DOHH2 (cell line): ENCODE data around the gene UNC5A.

Experiments used
- H3F3A ChIP-seq: fragments of 200-600 bp; sonication (generic), shearing (Covaris generic); 2 replicates; pipeline ENCODE4 v1.6.0; 2016; ENCODE audit warnings: antibody characterized with exemption, mild to moderate bottlenecking; ENCODE audit not compliant: control insufficient read depth, insufficient read depth
- H3K27ac ChIP-seq: fragments of 200-600 bp; sonication (generic); 2 replicates; pipeline ENCODE4 v1.5.1; 2014; ENCODE audit warnings: low read depth, mild to moderate bottlenecking, low read length, moderate library complexity
- H3K27me3 ChIP-seq: fragments of 200-600 bp; sonication (generic); 2 replicates; pipeline ENCODE4 v1.6.1; 2014; ENCODE audit warnings: mild to moderate bottlenecking, low read length, mixed read lengths; ENCODE audit not compliant: control insufficient read depth
- H3K36me3 ChIP-seq: fragments of 200-600 bp; sonication (generic); 2 replicates; pipeline ENCODE4 v1.6.1; 2014; ENCODE audit warnings: mild to moderate bottlenecking, low read length, moderate library complexity, mixed read lengths; ENCODE audit not compliant: control insufficient read depth
- H3K4me1 ChIP-seq: fragments of 200-600 bp; sonication (generic); 2 replicates; pipeline ENCODE4 v1.6.1; 2014; ENCODE audit warnings: mild to moderate bottlenecking, low read length, mixed read lengths; ENCODE audit not compliant: control insufficient read depth
- H3K4me2 ChIP-seq: fragments of 200-600 bp; sonication (generic); 2 replicates; pipeline ENCODE4 v1.6.0; 2014; ENCODE audit warnings: mild to moderate bottlenecking, low read length, moderate library complexity
- H3K4me3 ChIP-seq: fragments of 200-600 bp; sonication (generic); 2 replicates; pipeline ENCODE4 v1.5.1; 2014; ENCODE audit warnings: mild to moderate bottlenecking, low read length, mixed read lengths
- H3K79me2 ChIP-seq: fragments of 200-600 bp; sonication (generic); 2 replicates; pipeline ENCODE4 v1.6.1; 2014; ENCODE audit warnings: mild to moderate bottlenecking, low read length, mixed read lengths; ENCODE audit not compliant: control insufficient read depth
- H3K9me2 ChIP-seq: fragments of 200-600 bp; sonication (generic); replicated peaks from 2 replicates; pipeline ENCODE4 v1.6.1; 2014; ENCODE audit warnings: mild to moderate bottlenecking, low read length, mixed read lengths; ENCODE audit not compliant: control insufficient read depth
- H3K9me3 ChIP-seq: fragments of 200-600 bp; sonication (generic); 2 replicates; pipeline ENCODE4 v1.6.1; 2014; ENCODE audit warnings: antibody characterized with exemption, low read length, mixed read lengths; ENCODE audit not compliant: control insufficient read depth, insufficient read depth
- H4K20me1 ChIP-seq: fragments of 200-600 bp; sonication (generic); 2 replicates; pipeline ENCODE4 v1.6.0; 2014; ENCODE audit warnings: low read depth, mild to moderate bottlenecking, antibody characterized with exemption, low read length, moderate library complexity; ENCODE audit not compliant: control insufficient read depth, insufficient read depth
- EZH2phosphoT487 ChIP-seq: fragments of 200-600 bp; sonication (generic); IDR thresholded peaks from 2 replicates; pipeline ENCODE4 v1.6.1; 2017; ENCODE audit warnings: borderline replicate concordance, mild to moderate bottlenecking, antibody characterized with exemption, low read length, moderate library complexity, mixed read lengths
- TF ChIP-seq, protein P1 (sequence below): fragments of 200-600 bp; sonication (generic); IDR thresholded peaks from one replicate; pipeline ENCODE4 v1.5.1; 2014; ENCODE audit warnings: antibody characterized with exemption, mild to moderate bottlenecking, low read depth, low read length; ENCODE audit not compliant: poor library complexity, severe bottlenecking

UNC5A gene

GRCh38 chr5:176875783-176876505, 65.6 kb downstream of the UNC5A start:
- no peak overlapping the region for H3K4me2 ChIP-seq

DNA sequence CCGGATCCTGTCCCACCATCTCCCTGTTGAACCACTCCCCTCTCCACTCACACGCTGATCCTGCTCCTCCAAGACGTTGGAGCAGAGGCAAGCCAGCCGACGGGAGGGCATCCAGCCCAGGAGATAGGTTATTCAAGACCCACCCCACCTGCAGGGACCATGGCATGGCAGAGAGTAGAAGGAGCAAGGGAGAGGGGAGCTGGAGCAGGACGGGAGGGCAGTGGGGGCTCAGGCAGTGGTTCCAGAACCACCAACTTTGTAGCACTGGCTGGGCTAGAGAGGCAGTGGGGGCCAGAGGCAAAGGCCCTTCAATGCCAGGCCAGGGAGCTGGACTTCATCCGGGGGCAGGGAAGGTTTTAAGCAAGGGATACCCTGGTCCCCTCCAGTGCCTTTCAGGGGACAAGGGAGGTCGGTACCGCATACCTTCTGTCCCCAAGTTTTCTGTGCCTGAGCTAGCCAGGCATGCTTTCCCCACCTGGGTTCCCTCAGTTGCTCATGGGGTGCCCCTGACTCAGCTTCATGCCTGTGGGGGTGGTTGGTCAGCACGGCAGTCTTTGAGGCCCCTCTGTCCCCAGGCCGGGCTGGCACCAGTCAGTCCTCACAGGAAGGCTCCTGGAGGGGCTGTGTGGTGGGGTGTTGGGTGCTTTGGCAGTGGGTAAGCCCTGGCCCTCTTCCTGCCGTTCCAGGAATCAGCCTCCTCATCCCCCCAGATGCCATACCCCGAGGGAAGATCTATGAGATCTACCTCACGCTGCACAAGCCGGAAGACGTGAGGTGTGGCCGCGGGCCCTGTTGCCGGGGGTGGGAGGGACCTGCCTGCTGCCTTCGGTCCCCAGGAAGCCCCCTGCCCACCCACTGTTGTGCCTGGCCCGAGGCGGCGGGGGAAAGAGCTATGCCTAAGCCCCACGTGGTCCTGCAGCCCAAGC, 66.4 kb downstream of the UNC5A start:
- no peak overlapping the region for H3K4me3 ChIP-seq
- H3K27ac ChIP-seq = no peak overlapping the region
- no peaks in the 10 kb centered on the region for H3F3A ChIP-seq
- peaks cover 7% of the 10 kb centered on the region; the same call in 1 of the 2 replicates for H3K27me3 ChIP-seq
- H3K9me3 ChIP-seq = no peaks in the 10 kb centered on the region
- H3K9me2 ChIP-seq = no peaks in the 10 kb centered on the region
- H3K36me3 ChIP-seq = no peaks in the 10 kb centered on the region
- TF ChIP-seq, protein P1, sequence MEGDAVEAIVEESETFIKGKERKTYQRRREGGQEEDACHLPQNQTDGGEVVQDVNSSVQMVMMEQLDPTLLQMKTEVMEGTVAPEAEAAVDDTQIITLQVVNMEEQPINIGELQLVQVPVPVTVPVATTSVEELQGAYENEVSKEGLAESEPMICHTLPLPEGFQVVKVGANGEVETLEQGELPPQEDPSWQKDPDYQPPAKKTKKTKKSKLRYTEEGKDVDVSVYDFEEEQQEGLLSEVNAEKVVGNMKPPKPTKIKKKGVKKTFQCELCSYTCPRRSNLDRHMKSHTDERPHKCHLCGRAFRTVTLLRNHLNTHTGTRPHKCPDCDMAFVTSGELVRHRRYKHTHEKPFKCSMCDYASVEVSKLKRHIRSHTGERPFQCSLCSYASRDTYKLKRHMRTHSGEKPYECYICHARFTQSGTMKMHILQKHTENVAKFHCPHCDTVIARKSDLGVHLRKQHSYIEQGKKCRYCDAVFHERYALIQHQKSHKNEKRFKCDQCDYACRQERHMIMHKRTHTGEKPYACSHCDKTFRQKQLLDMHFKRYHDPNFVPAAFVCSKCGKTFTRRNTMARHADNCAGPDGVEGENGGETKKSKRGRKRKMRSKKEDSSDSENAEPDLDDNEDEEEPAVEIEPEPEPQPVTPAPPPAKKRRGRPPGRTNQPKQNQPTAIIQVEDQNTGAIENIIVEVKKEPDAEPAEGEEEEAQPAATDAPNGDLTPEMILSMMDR = no peak
- TF ChIP-seq EZH2phosphoT487 = no peak
- no peaks in the 10 kb centered on the region for H4K20me1 ChIP-seq
- H3K4me1 ChIP-seq = no peaks in the 10 kb centered on the region
- H3K79me2 ChIP-seq = no peaks in the 10 kb centered on the region
- H3K4me2 ChIP-seq = no peak overlapping the region

More at GRCh38 chr5:176875783-176876505, 65.6 kb downstream of the UNC5A start:
- TF ChIP-seq EZH2phosphoT487 = no peak
- TF ChIP-seq, protein P1 = no peak
- Histone ChIP-seq H3F3A (no peaks in the 10 kb centered on the region), H3K27ac (no peak overlapping the region), H3K4me3 (no peak overlapping the region), H3K9me3 (no peaks in the 10 kb centered on the region), H3K36me3 (no peaks in the 10 kb centered on the region), H3K4me1 (no peaks in the 10 kb centered on the region), H4K20me1 (no peaks in the 10 kb centered on the region), H3K27me3 (peaks cover 7% of the 10 kb centered on the region; the same call in 1 of the 2 replicates), H3K79me2 (no peaks in the 10 kb centered on the region), H3K9me2 (no peaks in the 10 kb centered on the region)

DNA sequence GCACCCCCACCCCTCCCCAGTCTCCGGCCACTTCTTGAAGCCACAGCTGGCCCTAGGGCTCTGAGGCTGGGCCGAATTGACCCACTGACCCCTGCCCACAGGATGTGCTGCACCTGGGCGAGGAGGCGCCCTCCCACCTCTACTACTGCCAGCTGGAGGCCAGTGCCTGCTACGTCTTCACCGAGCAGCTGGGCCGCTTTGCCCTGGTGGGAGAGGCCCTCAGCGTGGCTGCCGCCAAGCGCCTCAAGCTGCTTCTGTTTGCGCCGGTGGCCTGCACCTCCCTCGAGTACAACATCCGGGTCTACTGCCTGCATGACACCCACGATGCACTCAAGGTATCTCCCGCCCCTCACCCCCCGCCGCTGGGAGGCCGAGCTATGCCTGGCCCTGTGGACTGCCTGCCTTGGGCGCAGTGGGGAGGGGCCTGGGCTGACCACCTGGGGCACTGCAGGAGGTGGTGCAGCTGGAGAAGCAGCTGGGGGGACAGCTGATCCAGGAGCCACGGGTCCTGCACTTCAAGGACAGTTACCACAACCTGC, 67.5 kb downstream of the UNC5A start:
- Histone ChIP-seq H3K36me3 (no peaks in the 10 kb centered on the region), H3K79me2 (no peaks in the 10 kb centered on the region), H3K4me1 (no peaks in the 10 kb centered on the region), H3K4me3 (no peak overlapping the region), H3K27ac (no peak overlapping the region), H4K20me1 (no peaks in the 10 kb centered on the region), H3K9me3 (no peaks in the 10 kb centered on the region), H3K27me3 (peaks cover 7% of the 10 kb centered on the region; the same call in 1 of the 2 replicates), H3K9me2 (no peaks in the 10 kb centered on the region), H3F3A (no peaks in the 10 kb centered on the region), H3K4me2 (no peak overlapping the region)
- TF ChIP-seq, protein P1 = no peak
- no peak for TF ChIP-seq EZH2phosphoT487
